ENCODE results near the gene WBP2NL.
A peak's percentile ranks its signal among the peaks of the same experiment; 100 is the strongest.

The WBP2NL gene

GRCh38 chr22:41975299-41976069, 23.1 kb upstream of the WBP2NL start:
- no peak overlapping the region for H2BK120ac ChIP-seq (ENCODE audit: low read depth, low read length)
- H3K4me3 ChIP-seq (ENCODE audit: low read length in 2 of 2) = peak overlapping the region in 1 of 2 donors; percentile 95
- H4K8ac ChIP-seq (ENCODE audit: low read depth, low read length) = no peak overlapping the region
- no peak overlapping the region for H3K27ac ChIP-seq (replicated peaks; ENCODE audit: low read length)
- H3K4me2 ChIP-seq (ENCODE audit: insufficient read depth, low read length, poor library complexity, severe bottlenecking) = no peak overlapping the region
- H3K27me3 ChIP-seq (ENCODE audit: control insufficient read depth in 3 of 3, insufficient read depth in 3 of 3, low read depth in 1 of 3, low read length in 3 of 3) = peaks cover 0 to 18% (median 11%) of the 10 kb centered on the region in 3 experiments
- no peaks in the 10 kb centered on the region for H3K9me3 ChIP-seq (replicated peaks in 1 of 2; ENCODE audit: control insufficient read depth in 2 of 2, insufficient read depth in 1 of 2, low read depth in 1 of 2, low read length in 2 of 2)
- H2AFZ ChIP-seq (ENCODE audit: low read length) = peak overlapping the region; percentile 99
- H3K23ac ChIP-seq (ENCODE audit: low read depth, low read length, poor library complexity) = no peak overlapping the region
- H3K79me1 ChIP-seq (ENCODE audit: low read depth, low read length) = no peaks in the 10 kb centered on the region
- H3K36me3 ChIP-seq (replicated peaks in 1 of 2; ENCODE audit: control insufficient read depth in 2 of 2, insufficient read depth in 2 of 2, low read length in 2 of 2) = peaks cover 0 to 1% of the 10 kb centered on the region in 2 donors
- no peak overlapping the region for H4K91ac ChIP-seq (ENCODE audit: low read depth, low read length, poor library complexity)
- no peak overlapping the region for H3K4ac ChIP-seq (ENCODE audit: low read length)
- WGBS, 2 donors (ENCODE audit: extremely low coverage in 2 of 2, insufficient read length in 2 of 2, insufficient replicate concordance in 1 of 2) = no CpG with 5 or more reads among the region's 12 CpGs
- H2BK12ac ChIP-seq (ENCODE audit: low read length) = no peak overlapping the region
- peaks cover 10 to 12% of the 10 kb centered on the region in 2 donors for H3K4me1 ChIP-seq (ENCODE audit: control insufficient read depth in 2 of 2, insufficient read depth in 1 of 2, low read depth in 1 of 2, low read length in 2 of 2)
- peak overlapping the region; percentile 43 for H2BK5ac ChIP-seq (ENCODE audit: low read length)
- peak overlapping the region; percentile 42 for H2AK5ac ChIP-seq (ENCODE audit: low read depth, low read length)
- H3K18ac ChIP-seq (ENCODE audit: low read length) = no peak overlapping the region
- no peak for DNase-seq (ENCODE audit: low spot score)
- H3K9ac ChIP-seq (ENCODE audit: low read depth, low read length, poor library complexity) = no peak overlapping the region
- H2BK15ac ChIP-seq (ENCODE audit: low read length) = no peak overlapping the region
- H3K14ac ChIP-seq (ENCODE audit: low read length) = no peak overlapping the region

GRCh38 chr22:41976070-41976901, 22.3 kb upstream of the WBP2NL start:
- Histone ChIP-seq H3K9ac (ENCODE audit: low read depth, low read length, poor library complexity) (peak overlapping the region; percentile 70), H3K14ac (ENCODE audit: low read length) (no peak overlapping the region), H2BK15ac (ENCODE audit: low read length) (no peak overlapping the region), H2AK5ac (ENCODE audit: low read depth, low read length) (peak overlapping the region; percentile 42), H3K18ac (ENCODE audit: low read length) (peak overlapping the region; percentile 92), H3K4me3 (ENCODE audit: low read length in 2 of 2) (peak overlapping the region; percentile 85 to 95), H3K36me3 (replicated peaks in 1 of 2; ENCODE audit: control insufficient read depth in 2 of 2, insufficient read depth in 2 of 2, low read length in 2 of 2) (peaks cover 0 to 4% of the 10 kb centered on the region in 2 donors), H3K4ac (ENCODE audit: low read length) (no peak overlapping the region), H3K23ac (ENCODE audit: low read depth, low read length, poor library complexity) (no peak overlapping the region), H2AFZ (ENCODE audit: low read length) (peak overlapping the region; percentile 99), H3K27ac (replicated peaks; ENCODE audit: low read length) (no peak overlapping the region), H3K79me1 (ENCODE audit: low read depth, low read length) (no peaks in the 10 kb centered on the region), H2BK5ac (ENCODE audit: low read length) (peak overlapping the region; percentile 43), H2BK120ac (ENCODE audit: low read depth, low read length) (no peak overlapping the region), H4K8ac (ENCODE audit: low read depth, low read length) (no peak overlapping the region), H3K4me2 (ENCODE audit: insufficient read depth, low read length, poor library complexity, severe bottlenecking) (peak overlapping the region; percentile 93), H3K27me3 (ENCODE audit: control insufficient read depth in 3 of 3, insufficient read depth in 3 of 3, low read depth in 1 of 3, low read length in 3 of 3) (peaks cover 0 to 18% (median 11%) of the 10 kb centered on the region in 3 experiments), H3K4me1 (ENCODE audit: control insufficient read depth in 2 of 2, insufficient read depth in 1 of 2, low read depth in 1 of 2, low read length in 2 of 2) (peaks cover 10 to 12% of the 10 kb centered on the region in 2 donors), H4K91ac (ENCODE audit: low read depth, low read length, poor library complexity) (peak overlapping the region; percentile 30), H3K9me3 (replicated peaks in 1 of 2; ENCODE audit: control insufficient read depth in 2 of 2, insufficient read depth in 1 of 2, low read depth in 1 of 2, low read length in 2 of 2) (no peaks in the 10 kb centered on the region), H2BK12ac (ENCODE audit: low read length) (no peak overlapping the region)
- DNase-seq (ENCODE audit: low spot score) = no peak
- no CpG with 5 or more reads among the region's 72 CpGs for WGBS, 2 donors (ENCODE audit: extremely low coverage in 2 of 2, insufficient read length in 2 of 2, insufficient replicate concordance in 1 of 2)

GRCh38 chr22:41976961-41977566, 21.5 kb upstream of the WBP2NL start:
- Histone ChIP-seq H3K4me3 (ENCODE audit: low read length in 2 of 2) (peak overlapping the region; percentile 85 to 95), H3K27me3 (ENCODE audit: control insufficient read depth in 3 of 3, insufficient read depth in 3 of 3, low read depth in 1 of 3, low read length in 3 of 3) (peaks cover 0 to 18% (median 11%) of the 10 kb centered on the region in 3 experiments)
- DNase-seq (ENCODE audit: low spot score) = no peak

More at GRCh38 chr22:41976961-41977566, 21.5 kb upstream of the WBP2NL start:
- Histone ChIP-seq H2BK120ac (ENCODE audit: low read depth, low read length) (no peak overlapping the region), H3K18ac (ENCODE audit: low read length) (peak overlapping the region; percentile 97), H3K9ac (ENCODE audit: low read depth, low read length, poor library complexity) (peak overlapping the region; percentile 95), H2AK5ac (ENCODE audit: low read depth, low read length) (peak overlapping the region; percentile 54), H2BK5ac (ENCODE audit: low read length) (no peak overlapping the region), H3K36me3 (replicated peaks in 1 of 2; ENCODE audit: control insufficient read depth in 2 of 2, insufficient read depth in 2 of 2, low read length in 2 of 2) (peaks cover 0 to 12% of the 10 kb centered on the region in 2 donors), H2AFZ (ENCODE audit: low read length) (peak overlapping the region; percentile 92), H3K4ac (ENCODE audit: low read length) (no peak overlapping the region), H3K79me1 (ENCODE audit: low read depth, low read length) (no peaks in the 10 kb centered on the region), H3K23ac (ENCODE audit: low read depth, low read length, poor library complexity) (peak overlapping the region; percentile 90), H4K8ac (ENCODE audit: low read depth, low read length) (no peak overlapping the region), H3K27ac (replicated peaks; ENCODE audit: low read length) (no peak overlapping the region), H2BK12ac (ENCODE audit: low read length) (peak overlapping the region; percentile 24), H3K4me2 (ENCODE audit: insufficient read depth, low read length, poor library complexity, severe bottlenecking) (peak overlapping the region; percentile 93), H3K4me1 (ENCODE audit: control insufficient read depth in 2 of 2, insufficient read depth in 1 of 2, low read depth in 1 of 2, low read length in 2 of 2) (peaks cover 10 to 12% of the 10 kb centered on the region in 2 donors), H3K9me3 (replicated peaks in 1 of 2; ENCODE audit: control insufficient read depth in 2 of 2, insufficient read depth in 1 of 2, low read depth in 1 of 2, low read length in 2 of 2) (no peaks in the 10 kb centered on the region), H3K14ac (ENCODE audit: low read length) (peak overlapping the region; percentile 84), H2BK15ac (ENCODE audit: low read length) (peak overlapping the region; percentile 64), H4K91ac (ENCODE audit: low read depth, low read length, poor library complexity) (peak overlapping the region; percentile 60)
- no CpG with 5 or more reads among the region's 46 CpGs for WGBS, 2 donors (ENCODE audit: extremely low coverage in 2 of 2, insufficient read length in 2 of 2, insufficient replicate concordance in 1 of 2)

Measured in neuronal stem cell (in vitro differentiated cells).